B cell (primary cell): Measurements from ENCODE around the gene NGEF.

Source experiments
- EZH2 ChIP-seq: IDR thresholded peaks from 2 replicates; pipeline ENCODE4 v1.6.1; 2012; ENCODE audit warnings: borderline replicate concordance, low read depth, mild to moderate bottlenecking, moderate library complexity, low read length; ENCODE audit not compliant: insufficient read depth, poor library complexity, severe bottlenecking
- TF ChIP-seq, protein P1 (sequence below): fragments of 200-600 bp; IDR thresholded peaks from one replicate; pipeline ENCODE4 v1.8.0; 2022; ENCODE audit warnings: antibody characterized with exemption, mild to moderate bottlenecking

DNA sequence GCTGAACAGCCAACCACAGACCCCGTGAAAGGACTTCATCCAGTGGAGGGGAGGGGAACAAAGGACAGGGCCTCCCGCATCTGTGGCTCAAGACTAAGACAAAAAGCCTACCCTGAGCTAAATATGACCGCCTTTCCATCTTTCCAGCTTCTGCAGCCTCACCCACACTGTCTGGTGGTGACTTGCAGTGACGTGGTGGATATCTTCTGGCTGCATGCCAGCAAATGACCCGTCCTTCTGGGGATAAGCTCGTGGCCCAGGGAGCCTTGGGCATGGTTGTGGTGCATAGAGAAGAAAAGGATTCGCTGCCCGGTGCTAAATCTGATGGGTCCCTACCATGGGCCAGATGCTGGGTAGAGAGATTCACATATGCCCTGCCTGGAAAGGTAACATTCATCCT, 8.7 kb upstream of the NGEF start:
- no peak for TF ChIP-seq EZH2
- TF ChIP-seq, protein P1, sequence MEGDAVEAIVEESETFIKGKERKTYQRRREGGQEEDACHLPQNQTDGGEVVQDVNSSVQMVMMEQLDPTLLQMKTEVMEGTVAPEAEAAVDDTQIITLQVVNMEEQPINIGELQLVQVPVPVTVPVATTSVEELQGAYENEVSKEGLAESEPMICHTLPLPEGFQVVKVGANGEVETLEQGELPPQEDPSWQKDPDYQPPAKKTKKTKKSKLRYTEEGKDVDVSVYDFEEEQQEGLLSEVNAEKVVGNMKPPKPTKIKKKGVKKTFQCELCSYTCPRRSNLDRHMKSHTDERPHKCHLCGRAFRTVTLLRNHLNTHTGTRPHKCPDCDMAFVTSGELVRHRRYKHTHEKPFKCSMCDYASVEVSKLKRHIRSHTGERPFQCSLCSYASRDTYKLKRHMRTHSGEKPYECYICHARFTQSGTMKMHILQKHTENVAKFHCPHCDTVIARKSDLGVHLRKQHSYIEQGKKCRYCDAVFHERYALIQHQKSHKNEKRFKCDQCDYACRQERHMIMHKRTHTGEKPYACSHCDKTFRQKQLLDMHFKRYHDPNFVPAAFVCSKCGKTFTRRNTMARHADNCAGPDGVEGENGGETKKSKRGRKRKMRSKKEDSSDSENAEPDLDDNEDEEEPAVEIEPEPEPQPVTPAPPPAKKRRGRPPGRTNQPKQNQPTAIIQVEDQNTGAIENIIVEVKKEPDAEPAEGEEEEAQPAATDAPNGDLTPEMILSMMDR = no peak
